Activated T-helper 9 cell treated with anti-CD3 and anti-CD28 coated beads, Interleukin-2, amount 50 U/mL, for 16 hours (primary cell): ENCODE data around the gene PSMA7.

Experiments used
- DNase-seq: peaks from one replicate; pipeline ENCODE4 v3.0.0-alpha.2; 2020; ENCODE audit warnings: low read depth

Gene PSMA7

DNA sequence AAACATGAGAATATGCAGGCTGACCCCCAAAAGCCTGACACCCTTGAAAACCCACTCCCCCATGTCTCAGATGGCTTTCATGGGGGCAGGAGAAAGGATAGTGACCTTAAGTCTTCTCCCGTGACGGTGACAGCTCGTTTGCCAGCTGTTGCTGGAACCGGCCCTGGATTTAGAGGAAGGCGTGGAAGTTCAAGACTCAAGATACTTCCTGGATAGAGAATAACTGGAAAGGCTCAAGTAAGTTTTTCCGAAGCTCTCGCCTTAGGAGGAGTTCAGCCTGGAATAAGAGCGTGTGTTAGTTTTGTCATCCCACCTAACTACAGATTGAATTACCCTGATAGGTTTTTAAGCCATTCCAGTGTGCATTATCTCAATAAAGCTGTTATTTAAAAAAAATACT lies 28.1 kb upstream of the PSMA7 start:
- DNase-seq: no peak

DNA sequence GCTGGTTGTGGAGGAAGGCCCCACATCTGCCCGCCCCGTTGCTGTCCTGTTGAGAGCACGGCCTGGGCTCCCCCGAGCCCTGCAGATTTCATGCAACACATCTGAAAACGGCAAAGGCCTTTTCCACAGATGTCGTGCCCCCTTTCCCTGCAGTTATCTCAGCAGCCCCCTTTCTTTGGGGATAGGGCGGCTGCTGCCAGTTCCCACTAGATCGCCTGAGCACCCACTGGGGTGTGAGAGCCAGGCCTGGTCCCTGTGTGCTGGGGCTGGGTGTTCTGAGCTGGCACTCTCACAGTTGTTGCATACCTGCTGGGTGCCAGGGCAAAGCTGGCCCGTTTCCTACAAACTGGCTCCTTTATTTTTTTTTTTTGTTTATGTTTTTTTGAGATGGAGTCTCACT lies 27.3 kb upstream of the PSMA7 start:
- DNase-seq: no peak

DNA sequence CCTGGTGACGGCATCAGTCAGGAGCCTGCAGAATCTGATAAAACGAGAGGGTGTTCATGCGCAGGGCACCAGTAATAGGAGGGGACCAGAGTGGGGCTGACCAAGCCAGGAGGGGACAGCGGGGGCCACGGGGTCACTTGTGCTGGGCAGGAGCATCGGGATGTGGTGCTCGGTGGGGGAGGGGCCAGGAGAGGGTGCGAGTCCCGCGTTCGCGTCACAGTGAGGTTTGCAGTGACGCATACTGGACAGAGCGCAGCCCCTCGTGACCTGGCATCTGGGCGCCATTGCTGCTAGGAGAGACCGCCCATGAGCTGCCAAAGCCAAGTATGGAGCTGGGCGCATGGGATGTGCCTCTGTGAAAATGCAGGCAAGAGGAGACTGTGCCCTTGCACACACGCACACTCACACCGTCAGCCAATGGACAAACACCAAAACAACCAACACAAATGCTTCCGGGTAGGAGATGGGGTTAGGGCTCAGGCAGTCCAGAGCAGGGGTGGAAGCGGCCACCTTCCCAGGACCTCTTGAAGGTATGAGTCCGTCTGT lies 25.8 kb upstream of the PSMA7 start:
- no peak for DNase-seq

DNA sequence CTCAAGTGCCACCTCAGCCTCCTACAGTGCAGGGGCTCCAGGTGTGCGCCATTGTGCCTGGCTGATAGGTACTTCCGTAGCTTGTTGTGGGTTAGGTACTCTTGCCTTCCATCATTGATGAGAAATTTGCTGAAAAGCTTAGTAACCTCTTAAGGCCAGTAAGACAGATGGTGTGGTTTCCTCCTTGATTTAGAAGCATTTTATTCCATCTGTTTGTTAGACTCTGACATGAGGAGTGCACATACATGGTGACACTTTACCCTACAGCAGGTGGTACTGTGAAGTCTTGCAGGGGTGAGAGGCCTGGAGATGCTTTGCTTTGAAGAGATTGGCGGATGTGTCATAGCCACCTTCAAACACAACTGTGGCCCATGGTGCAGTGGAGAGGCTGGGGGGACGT lies 24.9 kb upstream of the PSMA7 start:
- no peak for DNase-seq

DNA sequence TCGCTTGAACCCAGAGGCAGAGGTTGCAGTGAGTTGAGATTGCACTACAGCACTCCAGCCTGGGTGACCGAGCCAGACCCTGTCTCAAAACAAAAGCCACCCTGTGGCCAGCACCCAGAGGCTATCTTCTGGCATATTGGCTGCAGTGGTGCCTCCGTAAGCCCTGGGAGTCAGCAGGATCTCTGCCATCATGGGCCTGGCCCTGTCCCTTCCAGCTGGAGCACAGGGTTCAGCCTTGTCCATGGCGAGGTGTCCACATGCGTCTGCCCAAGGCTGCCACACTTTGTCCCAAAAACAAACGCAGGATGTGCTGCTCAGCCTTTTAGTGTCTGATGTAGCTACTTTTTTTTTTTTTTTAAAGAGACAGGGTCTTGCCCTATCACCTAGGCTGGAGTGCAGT lies 24.3 kb upstream of the PSMA7 start:
- DNase-seq: no peak

DNA sequence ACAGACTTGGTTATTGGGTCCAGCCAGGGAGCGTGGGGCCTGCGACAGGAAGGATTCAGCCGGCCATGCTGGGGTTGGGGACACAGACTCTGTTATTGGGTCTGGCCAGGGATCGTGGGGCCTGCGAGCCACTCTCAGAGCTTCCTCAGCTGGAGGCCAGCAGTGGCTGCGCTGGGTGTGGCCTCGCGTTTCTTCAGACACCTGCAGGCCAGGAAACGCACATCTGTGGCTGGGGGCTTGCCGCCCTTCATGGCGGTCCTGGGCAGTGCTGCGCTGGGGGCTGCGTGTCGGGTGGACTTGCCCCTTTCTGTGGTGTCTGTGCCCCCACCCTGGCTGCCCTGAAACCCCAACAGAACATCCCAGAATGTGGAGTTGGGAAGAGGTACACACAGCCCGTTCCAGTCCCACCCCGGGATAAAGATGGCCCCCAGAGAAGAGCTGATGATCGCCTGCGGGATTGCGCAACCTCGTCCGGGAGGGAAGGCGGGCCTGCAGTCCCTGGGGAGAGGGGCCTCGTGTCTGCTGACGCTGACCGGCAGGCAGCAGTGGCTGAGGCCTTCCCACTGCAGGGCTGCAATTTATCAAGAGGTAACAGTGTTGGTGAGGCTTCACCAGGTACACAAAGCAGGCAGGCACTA lies 22.7 kb upstream of the PSMA7 start:
- DNase-seq: no peak

DNA sequence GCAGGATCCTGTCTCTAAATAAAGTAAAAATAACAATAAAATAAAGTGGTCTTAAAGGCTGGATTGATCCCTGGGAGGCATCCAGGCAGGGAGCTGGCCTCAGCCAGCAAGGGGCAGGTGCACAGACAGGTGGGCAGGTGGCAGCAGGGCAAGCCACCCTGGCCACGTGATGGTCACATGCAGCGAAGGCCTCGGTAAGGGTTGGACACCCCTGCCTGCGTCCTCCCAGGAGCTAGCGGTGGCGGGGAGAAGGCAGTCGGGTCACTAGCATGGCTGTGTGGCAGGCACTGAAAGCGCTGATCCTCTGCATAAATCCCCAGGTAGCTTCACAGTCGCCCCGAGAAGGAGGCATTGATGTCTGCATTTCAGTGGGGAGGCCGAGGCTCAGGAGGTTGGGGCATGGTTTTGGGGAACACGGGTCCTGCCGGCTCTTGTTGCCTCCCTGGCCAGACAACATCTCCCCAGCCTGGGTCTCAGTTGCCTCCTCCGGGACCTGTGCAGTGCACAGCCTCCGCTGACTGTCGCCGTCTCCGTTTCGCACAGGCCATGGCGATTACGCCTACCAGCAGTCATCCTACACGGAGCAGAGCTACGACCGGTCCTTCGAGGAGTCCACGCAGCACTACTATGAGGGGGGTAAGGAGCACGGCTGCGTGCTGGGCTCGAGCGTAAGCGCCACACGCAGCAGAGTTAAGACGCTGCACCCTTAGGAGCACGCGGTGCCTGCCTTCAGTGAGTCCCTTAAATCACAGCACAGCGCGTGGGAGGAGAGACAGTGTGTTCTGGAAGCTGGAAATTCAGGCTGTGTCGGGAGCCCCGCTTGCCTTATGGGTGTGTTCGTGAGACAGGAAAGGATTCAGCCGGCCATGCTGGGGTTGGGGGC lies 21.9 kb upstream of the PSMA7 start:
- no peak for DNase-seq

DNA sequence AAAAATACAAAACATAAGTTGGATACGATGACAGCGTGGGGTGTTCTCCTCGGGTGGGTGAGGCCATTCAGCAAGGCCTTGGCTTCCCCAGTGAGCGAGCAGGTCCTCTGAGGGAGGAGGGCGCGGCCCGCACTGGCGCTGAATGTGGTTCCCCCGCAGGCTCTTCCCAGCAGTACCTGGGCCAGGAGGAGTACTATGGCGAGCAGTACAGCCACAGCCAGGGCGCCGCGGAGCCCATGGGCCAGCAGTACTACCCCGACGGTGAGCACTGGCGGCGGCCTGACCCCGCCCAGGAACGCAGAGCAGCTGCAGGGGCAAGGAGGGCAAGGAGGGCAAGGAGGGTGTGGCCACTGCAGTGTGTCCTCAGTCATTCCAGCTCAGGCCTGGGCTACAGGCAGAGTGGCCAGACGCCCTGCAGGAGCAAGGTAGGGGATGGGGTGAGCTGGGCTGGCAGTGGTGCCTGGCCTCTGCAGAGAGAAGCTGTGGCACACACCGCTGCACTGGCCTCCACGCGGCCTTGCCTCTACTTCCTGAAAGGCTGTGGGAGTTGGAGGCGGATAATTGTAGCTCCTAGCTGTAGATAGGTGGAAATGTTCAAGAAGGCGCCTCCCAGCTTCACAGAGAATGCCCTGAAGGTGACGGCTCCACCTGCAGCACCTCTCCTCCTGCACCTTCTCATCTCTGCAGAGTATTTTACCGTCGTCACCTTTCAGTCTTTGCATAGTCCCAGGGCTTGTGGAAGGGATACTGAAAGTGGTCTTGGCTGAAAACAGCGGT lies 21.0 kb upstream of the PSMA7 start:
- DNase-seq: no peak

DNA sequence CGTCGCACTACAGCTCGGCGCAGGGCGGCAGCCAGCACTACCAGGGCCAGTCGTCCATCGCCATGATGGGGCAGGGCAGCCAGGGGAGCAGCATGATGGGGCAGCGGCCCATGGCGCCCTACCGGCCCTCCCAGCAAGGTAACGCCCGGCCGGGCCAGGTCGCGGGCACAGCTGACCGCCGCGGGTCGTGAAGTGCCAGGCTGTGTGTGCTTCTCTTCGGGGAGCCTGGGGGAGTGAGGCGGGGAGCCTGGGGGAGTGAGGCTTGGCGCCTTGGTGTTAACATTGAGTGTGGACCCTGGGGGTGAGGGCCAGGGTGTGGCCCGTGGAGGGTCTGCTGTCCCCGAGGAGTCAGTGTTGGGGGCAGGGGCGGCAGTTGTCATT lies 20.3 kb upstream of the PSMA7 start:
- no peak for DNase-seq

DNA sequence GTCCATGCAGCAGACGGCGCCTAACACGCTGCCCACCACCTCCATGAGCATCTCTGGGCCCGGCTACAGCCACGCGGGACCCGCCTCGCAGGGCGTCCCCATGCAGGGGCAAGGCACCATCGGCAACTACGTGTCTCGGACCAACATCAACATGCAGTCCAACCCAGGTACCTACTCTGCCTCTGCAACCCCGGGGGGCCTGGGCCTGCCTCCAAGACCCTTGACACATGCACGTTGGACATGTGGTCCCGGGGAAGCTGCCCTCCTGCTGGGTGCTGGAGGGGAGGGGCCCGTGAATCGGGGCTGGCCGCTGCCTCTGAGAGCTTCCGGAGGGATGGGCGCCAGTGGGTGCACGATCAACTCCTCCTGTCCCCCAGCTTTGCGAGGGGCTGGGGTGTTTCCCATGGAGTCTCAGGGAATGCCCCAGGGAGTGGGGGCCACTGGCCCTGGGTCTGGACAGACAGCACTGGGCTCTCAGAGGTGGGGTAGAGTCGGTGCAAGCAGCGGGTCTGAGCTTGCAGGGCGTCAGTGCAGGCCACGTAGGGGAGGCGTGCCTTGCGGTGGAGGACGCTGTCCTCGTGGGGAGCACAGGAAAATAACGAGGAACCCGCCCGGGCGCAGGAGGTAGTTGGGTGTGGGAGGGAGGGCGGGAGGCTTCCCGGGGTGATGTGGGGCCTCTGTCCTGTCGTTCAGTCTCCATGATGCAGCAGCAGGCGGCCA lies 19.7 kb upstream of the PSMA7 start:
- DNase-seq: no peak

DNA sequence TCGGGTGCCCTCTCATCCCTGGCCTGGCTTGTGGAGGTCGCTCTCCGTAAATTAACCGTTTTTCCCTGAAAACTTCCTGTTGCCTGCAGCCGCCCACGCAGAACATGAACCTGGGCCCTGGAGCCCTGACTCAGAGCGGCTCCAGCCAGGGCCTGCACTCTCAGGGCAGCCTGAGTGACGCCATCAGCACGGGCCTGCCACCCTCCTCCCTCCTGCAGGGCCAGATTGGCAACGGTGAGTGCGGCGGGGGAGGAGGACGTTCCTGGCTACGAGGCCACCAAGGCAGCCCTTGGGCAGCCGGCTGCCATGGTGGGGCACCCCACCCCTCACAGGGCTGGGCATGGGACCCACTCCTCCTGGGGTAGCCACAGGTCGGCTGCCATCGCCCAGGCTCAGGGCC lies 18.2 kb upstream of the PSMA7 start:
- no peak for DNase-seq

DNA sequence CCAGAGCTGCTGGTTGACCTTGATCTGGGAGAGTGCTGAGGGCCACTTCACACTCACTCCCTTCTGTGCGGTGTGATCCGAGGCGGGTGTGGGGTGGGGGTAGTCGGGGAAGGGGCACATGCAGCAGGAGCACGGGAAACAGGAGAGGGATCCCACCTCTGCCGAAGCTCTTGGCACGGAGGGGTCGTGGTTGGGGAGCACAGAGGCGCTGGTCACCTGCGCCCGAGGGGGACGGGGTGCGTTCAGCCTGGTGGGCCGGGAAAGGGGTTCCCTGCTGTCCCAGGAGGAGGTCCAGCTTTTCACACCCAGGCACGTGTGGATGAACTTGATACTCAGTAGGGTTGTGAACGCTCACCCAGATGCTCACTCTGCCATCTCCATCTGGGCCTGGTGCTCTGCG lies 17.7 kb upstream of the PSMA7 start:
- no peak for DNase-seq

DNA sequence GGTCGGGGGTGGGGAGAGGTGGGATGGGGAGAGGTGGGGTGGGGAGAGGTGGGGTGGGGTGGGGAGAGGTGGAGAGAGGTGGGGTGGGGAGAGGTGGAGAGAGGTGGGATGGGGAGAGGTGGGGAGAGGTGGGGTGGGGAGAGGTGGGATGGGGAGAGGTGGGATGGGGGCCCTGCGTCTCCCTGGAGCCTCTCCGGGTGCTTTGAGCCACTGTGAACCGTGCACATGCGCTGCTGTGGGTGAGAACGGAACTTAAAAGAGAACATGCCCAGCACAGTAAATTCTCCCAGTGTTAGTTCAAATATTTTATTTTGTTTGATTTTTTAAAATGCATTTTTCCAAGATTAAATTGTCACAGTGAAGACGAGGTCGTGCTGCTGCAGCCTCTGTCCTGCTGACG lies 17.1 kb upstream of the PSMA7 start:
- no peak for DNase-seq

DNA sequence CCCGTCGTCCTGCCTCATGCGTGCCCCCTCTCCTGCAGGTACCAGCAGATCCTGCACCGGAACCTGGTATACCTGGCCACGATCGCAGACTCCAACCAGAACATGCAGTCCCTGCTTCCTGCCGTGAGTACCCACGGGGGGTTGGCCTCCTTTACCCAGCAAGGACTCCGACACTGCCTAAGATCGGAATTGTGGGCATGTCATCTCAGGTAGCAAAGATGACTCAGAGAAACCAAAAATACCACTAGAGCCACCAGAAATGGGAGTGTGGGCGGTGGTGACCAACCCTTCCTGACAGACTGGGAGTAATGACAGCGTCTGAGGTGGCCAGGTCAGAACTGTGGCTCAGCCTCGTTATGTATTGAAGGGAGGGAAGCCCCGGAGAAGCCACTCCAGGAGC lies 16.6 kb upstream of the PSMA7 start:
- DNase-seq: peak; percentile 59

DNA sequence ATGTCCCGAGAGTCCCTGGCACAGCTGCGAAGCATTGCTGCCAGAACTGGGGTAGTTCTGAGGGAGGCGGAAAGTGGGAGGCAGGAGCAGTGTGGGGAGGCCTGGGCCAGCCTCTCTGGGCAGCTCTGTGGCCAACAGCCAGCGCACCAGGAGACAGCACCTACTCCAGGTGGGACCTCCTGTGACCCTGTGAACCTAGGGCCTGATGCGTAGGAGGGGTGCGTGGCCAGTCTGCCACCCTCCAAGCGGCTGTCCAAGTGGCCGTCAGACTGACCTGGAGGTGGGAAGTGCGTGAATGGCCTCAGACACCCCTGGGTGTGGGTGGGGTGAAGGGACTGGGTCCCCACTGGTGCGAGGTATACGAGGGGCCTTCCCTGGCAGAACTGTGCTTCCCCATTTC lies 15.9 kb upstream of the PSMA7 start:
- DNase-seq: no peak

DNA sequence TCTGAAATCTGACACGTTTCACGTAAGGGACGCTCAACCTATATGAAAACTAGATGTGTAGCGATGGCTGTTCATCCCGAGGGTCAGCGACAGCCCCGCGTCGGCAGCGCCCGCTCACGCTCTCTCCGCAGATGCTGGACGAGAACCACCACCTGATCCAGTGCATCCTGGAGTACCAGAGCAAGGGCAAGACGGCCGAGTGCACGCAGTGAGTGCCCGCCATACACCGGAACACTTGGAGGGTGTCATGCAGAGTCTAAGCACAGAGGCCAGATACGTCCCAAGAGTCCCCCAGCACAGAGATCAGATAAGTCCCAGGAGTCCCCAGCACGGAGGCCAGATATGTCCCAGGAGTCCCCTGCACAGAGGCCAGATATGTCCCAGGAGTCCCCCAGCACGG lies 15.3 kb upstream of the PSMA7 start:
- DNase-seq: no peak

DNA sequence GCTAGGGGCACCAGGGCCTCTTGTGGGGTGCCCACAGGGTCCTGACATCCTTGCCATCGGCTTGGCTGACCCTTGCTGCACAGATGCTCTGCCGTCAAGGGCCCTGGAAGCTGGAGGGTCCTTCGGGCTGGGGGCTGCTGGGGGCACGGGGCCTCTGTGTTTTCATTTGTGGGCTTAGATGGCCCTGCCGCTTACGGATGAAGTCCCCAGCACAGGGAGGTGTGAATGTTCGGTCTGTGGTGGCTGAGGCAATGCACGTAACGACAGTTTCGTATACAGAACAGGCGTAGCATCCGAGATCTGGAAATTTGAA lies 14.8 kb upstream of the PSMA7 start:
- DNase-seq: no peak

DNA sequence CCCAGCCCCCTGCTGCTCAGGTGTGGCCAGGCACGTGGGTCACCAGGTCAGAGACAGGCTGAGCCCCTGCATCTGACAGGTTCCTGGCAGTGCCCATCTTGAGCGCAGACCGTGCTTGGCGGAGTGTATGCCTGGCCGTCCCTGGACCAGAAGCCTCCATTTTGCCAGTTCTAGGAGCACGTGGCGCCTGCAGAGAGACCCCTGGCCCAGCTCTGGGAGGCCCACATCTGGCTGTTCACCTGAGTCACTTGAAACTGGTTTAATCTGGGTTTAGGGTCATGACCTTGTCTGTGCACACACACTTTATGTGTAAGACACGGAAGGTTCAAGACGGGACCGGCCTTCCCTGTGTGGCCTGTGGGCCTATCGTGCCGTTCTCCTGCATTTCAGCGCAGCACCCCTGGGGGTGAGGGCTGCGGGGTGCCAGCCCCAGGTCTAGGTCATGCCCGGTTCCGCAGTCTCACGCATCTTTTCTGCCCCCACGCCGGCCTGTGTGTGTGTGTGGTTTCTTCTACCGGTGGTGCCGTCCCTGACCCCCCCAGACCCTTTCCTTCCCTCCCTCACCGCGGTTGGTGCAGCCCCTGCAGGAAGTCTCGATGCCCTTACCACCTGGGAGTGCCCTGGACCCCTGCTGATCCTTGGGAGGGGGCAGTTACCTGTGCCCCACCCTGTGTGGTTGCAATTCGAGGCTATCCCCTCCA lies 14.3 kb upstream of the PSMA7 start:
- no peak for DNase-seq

DNA sequence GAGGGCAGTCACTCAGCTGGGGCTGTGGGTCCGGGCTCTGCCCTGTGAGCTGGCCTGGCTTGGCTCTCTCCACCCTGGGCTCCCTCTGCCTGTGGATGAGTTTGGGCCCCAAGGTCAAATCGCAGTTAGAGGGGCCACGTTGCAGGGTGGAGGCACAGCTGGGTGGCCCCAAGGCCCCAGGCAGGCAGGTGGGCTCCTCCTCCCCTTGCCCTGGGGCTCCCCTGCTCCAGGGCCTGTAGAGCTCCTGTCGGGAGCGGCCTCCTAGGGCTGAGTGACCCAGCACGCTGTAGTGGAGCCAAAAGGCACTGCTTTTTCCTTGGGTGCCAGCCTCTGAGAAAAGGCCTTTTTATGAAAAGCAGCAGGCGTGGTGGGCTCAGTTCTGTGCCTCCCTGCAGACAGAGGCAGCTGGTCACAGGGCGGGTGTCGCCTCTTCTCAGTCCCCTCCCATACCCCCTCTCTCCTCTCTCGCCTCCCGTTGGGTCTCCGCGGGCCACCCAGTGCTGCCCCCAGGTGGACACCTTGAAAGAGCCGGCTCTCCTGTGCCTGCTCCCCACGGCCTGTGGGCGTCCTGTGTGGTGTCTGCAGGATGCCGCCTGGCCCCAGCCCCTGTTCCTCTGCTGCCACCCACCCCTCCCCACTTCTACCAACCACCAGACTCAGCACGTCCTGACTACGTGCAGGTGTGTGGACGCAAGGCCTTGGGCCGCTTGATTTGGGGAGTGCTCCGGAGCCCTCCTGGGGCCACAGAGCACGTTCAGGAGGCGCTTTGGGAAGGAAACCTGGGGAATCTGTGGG lies 13.6 kb upstream of the PSMA7 start:
- peak; percentile 59 for DNase-seq

DNA sequence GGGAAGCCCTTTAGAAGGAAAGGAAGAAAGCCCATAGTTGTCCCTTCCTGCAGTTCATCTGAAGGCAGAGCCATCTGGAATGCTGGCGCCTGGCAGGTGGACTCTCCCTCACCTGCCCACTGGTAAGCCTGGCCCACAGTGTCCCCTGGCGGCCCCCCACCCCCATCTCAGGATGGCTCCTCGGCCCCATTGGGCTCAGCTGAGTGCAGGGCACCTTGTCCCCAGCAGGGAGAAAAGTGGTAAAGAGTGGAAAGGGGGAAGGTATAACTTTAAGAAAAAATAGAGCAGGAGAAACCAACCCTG lies 13.0 kb upstream of the PSMA7 start:
- DNase-seq: no peak
